SK-N-SH (cell line): Measurements from ENCODE around the gene ANO2. TPM values are rescaled to one million over a fixed set of nuclear protein-coding genes. Genes with fewer than 3 reads are reported as not detected.

Experiments used
- CTCF ChIA-PET: fragments of 300-600, 350-600 bp; formaldehyde crosslinking; extraction: SDS; loops from one replicate; lab custom pipeline; 2021; lab: Yijun Ruan, JAX
- POLR2A ChIA-PET: fragments of 350-600 bp; sonication (Branson Sonifier 250); formaldehyde crosslinking; extraction: SDS; loops from one replicate; lab custom pipeline; 2020; ENCODE audit warnings: antibody characterized with exemption, inconsistent platforms; lab: Yijun Ruan, JAX
- DNase-seq: peaks from one replicate; pipeline ENCODE4 v3.0.0; 2012
- H2AFZ ChIP-seq: fragments of 200-600 bp; sonication (generic); 2 replicates; pipeline ENCODE4 v1.8.1; 2016; ENCODE audit warnings: antibody characterized with exemption, mild to moderate bottlenecking, low read depth
- H3F3A ChIP-seq: fragments of 200-600 bp; sonication (generic); replicated peaks from 2 replicates; pipeline ENCODE3; 2016; ENCODE audit warnings: antibody characterized with exemption, mild to moderate bottlenecking; ENCODE audit not compliant: insufficient read depth
- H3K27ac ChIP-seq, 2 experiments: fragments of 200-500 bp in 1 of 2; fragments of 200-600 bp in 1 of 2; sonication (Bioruptor generic) in 1 of 2; sonication (generic), shearing (Covaris generic) in 1 of 2; 2 replicates each; pipeline versions ENCODE4 v1.5.1 to v1.6.1; 2014 to 2016; ENCODE audit warnings: low read depth in 2 of 2, inconsistent platforms in 1 of 2, low read length in 1 of 2, mild to moderate bottlenecking in 1 of 2, mixed read lengths in 1 of 2
- H3K27me3 ChIP-seq: fragments of 200-600 bp; sonication (generic), shearing (Covaris generic); 2 replicates; pipeline ENCODE4 v1.6.1; 2016; ENCODE audit warnings: mixed run types; ENCODE audit not compliant: insufficient read depth
- H3K36me3 ChIP-seq, 2 experiments: fragments of 200-500 bp in 1 of 2; fragments of 200-600 bp in 1 of 2; sonication (Bioruptor generic) in 1 of 2; sonication (generic) in 1 of 2; replicated peaks in 1 of 2; 2 replicates each; pipeline versions ENCODE3 to v1.5.1; 2014 to 2016; ENCODE audit warnings: low read length in 1 of 2, mild to moderate bottlenecking in 1 of 2; ENCODE audit not compliant: insufficient read depth in 2 of 2, control insufficient read depth in 1 of 2
- H3K4me1 ChIP-seq, 2 experiments: fragments of 200-500 bp in 1 of 2; fragments of 200-600 bp in 1 of 2; sonication (Bioruptor generic) in 1 of 2; sonication (generic), shearing (Covaris generic) in 1 of 2; 2 replicates each; pipeline versions ENCODE4 v1.5.1 to v1.6.1; 2014 to 2016; ENCODE audit warnings: low read depth in 1 of 2, low read length in 1 of 2, mixed run types in 1 of 2; ENCODE audit not compliant: insufficient read depth in 2 of 2, control insufficient read depth in 1 of 2
- H3K4me2 ChIP-seq: fragments of 200-600 bp; sonication (generic), shearing (Covaris generic); 2 replicates; pipeline ENCODE4 v1.6.1; 2017; ENCODE audit warnings: mixed run types
- H3K4me3 ChIP-seq, 2 experiments: fragments of 200-500 bp in 1 of 2; fragments of 200-600 bp in 1 of 2; sonication (Bioruptor generic) in 1 of 2; sonication (generic), shearing (Covaris generic) in 1 of 2; 2 replicates each; pipeline versions ENCODE4 v1.5.1 to v1.8.1; 2014 to 2016; ENCODE audit warnings: low read depth in 2 of 2, inconsistent platforms in 1 of 2, low read length in 1 of 2, mild to moderate bottlenecking in 1 of 2, mixed read lengths in 1 of 2, moderate library complexity in 1 of 2
- H3K79me2 ChIP-seq: fragments of 200-600 bp; sonication (generic); 2 replicates; pipeline ENCODE4 v1.8.1; 2017; ENCODE audit warnings: mild to moderate bottlenecking; ENCODE audit not compliant: insufficient read depth
- H3K9ac ChIP-seq: fragments of 200-600 bp; sonication (generic); 2 replicates; pipeline ENCODE4 v1.6.1; 2017; ENCODE audit warnings: mixed run types
- H3K9me2 ChIP-seq: fragments of 200-600 bp; sonication (generic); 2 replicates; pipeline ENCODE4 v1.6.1; 2017; ENCODE audit warnings: mixed run types
- H3K9me3 ChIP-seq: fragments of 200-600 bp; sonication (generic); 2 replicates; pipeline ENCODE4 v1.6.1; 2017; ENCODE audit warnings: mixed run types, mild to moderate bottlenecking, moderate library complexity
- H4K20me1 ChIP-seq: fragments of 200-600 bp; sonication (generic); 2 replicates; pipeline ENCODE4 v1.6.1; 2017; ENCODE audit warnings: mild to moderate bottlenecking, mixed run types; ENCODE audit not compliant: insufficient read depth
- CHD2 ChIP-seq: fragments of 150-350 bp; IDR thresholded peaks from 2 replicates; pipeline ENCODE4 v1.6.1; 2018; ENCODE audit warnings: low read length; ENCODE audit not compliant: partially characterized antibody
- CTCF ChIP-seq: fragments of 200-600 bp; sonication (generic); IDR thresholded peaks from 2 replicates; pipeline ENCODE4 v1.6.1; 2017; ENCODE audit warnings: antibody characterized with exemption, mild to moderate bottlenecking, moderate library complexity
- FOSL2 ChIP-seq: IDR thresholded peaks from 2 replicates; pipeline ENCODE4 v1.4.0; 2012; ENCODE audit warnings: low read depth, mild to moderate bottlenecking, moderate library complexity, borderline replicate concordance
- FOXM1 ChIP-seq: IDR thresholded peaks from 2 replicates; pipeline ENCODE4 v1.4.0; 2012; ENCODE audit warnings: low read depth, mild to moderate bottlenecking
- GABPA ChIP-seq: IDR thresholded peaks from 2 replicates; pipeline ENCODE4 v1.4.0; 2012; ENCODE audit warnings: low read depth, mild to moderate bottlenecking
- JUND ChIP-seq: IDR thresholded peaks from 2 replicates; pipeline ENCODE4 v1.4.0; 2012
- MAX ChIP-seq: IDR thresholded peaks from 2 replicates; pipeline ENCODE4 v1.4.0; 2012; ENCODE audit warnings: low read depth
- MXI1 ChIP-seq: IDR thresholded peaks from 2 replicates; pipeline ENCODE4 v1.6.1; 2012; ENCODE audit warnings: mild to moderate bottlenecking, low read depth, low read length, improper control_type of control experiment
- NRF1 ChIP-seq: IDR thresholded peaks from 2 replicates; pipeline ENCODE4 v1.6.1; 2012; ENCODE audit warnings: low read depth, mild to moderate bottlenecking, low read length
- PBX3 ChIP-seq: IDR thresholded peaks from 2 replicates; pipeline ENCODE4; 2012
- POLR2AphosphoS5 ChIP-seq: IDR thresholded peaks from 2 replicates; pipeline ENCODE4 v1.6.1; 2012; ENCODE audit warnings: low read depth, low read length
- RCOR1 ChIP-seq: fragments of 150-350 bp; IDR thresholded peaks from 2 replicates; pipeline ENCODE4 v1.6.1; 2017; ENCODE audit warnings: antibody characterized with exemption, low read length
- REST ChIP-seq: IDR thresholded peaks from 2 replicates; pipeline ENCODE4 v1.6.1; 2012; ENCODE audit warnings: mild to moderate bottlenecking, low read depth, low read length, moderate library complexity
- SIN3A ChIP-seq: IDR thresholded peaks from 2 replicates; pipeline ENCODE4 v1.6.1; 2012; ENCODE audit warnings: low read depth, mild to moderate bottlenecking, low read length, moderate library complexity, borderline replicate concordance
- SMC3 ChIP-seq: IDR thresholded peaks from 2 replicates; pipeline ENCODE4 v1.6.1; 2012; ENCODE audit warnings: low read depth, low read length, improper control_type of control experiment
- TCF12 ChIP-seq: IDR thresholded peaks from 2 replicates; pipeline ENCODE4 v1.4.0; 2012
- TEAD4 ChIP-seq: IDR thresholded peaks from 2 replicates; pipeline ENCODE4 v1.4.0; 2012; ENCODE audit warnings: mild to moderate bottlenecking, borderline replicate concordance; ENCODE audit not compliant: insufficient read depth
- USF1 ChIP-seq: IDR thresholded peaks from 2 replicates; pipeline ENCODE4 v1.4.0; 2012; ENCODE audit warnings: low read depth, borderline replicate concordance
- USF2 ChIP-seq: fragments of 150-350 bp; IDR thresholded peaks from 2 replicates; pipeline ENCODE4 v1.6.1; 2017; ENCODE audit warnings: antibody characterized with exemption, low read length, low read depth, borderline replicate concordance
- ZBTB33 ChIP-seq: IDR thresholded peaks from 2 replicates; pipeline ENCODE4 v1.4.0; 2012; ENCODE audit warnings: low read depth, borderline replicate concordance
- WGBS: methylation state at CpG from one replicate; pipeline ENCODE4 v1.1.6; 2017; ENCODE audit warnings: low lambda C conversion rate; 5-methylcytosine and 5-hydroxymethylcytosine counted together
- polyA plus RNA-seq, 3 experiments: library from polyadenylated mRNA; depleted of rRNA; stranded (reverse); fragments of >200 nt; gene quantifications; 2 replicates each; pipeline ENCODE4 v1.2.3, GENCODE V29; 2012

ANO2 gene
- polyA plus RNA-seq, 1 of the 3 experiments (the other 2 are of a cell fraction) = not detected

- peaks cover 43% of the 10 kb centered on the region; the same call in 1 of the 2 replicates for H3K27me3 ChIP-seq
- ChIA-PET POLR2A (no interaction called here), CTCF (interaction anchor here (2.0 to 2.3 kb wide), 2 partner anchors 10 to 11 kb away, joined by 6 to 14 read pairs; no protein-coding TSS in a partner anchor)
- no peaks in the 10 kb centered on the region for H3K9me2 ChIP-seq
- no peaks in the 10 kb centered on the region for H3K4me1 ChIP-seq
- H3K27ac ChIP-seq = no peak overlapping the region
- 7% methylated on average over 6 of the region's 6 CpGs for WGBS
- H3K9me3 ChIP-seq = no peaks in the 10 kb centered on the region
- no peak overlapping the region for H3K9ac ChIP-seq
- DNase-seq = no peak
- H3K4me3 ChIP-seq = no peak overlapping the region
- H4K20me1 ChIP-seq = no peaks in the 10 kb centered on the region
- H3K4me2 ChIP-seq = no peak overlapping the region
- no peaks in the 10 kb centered on the region for H3K36me3 ChIP-seq
- TF ChIP-seq REST (no peak), FOXM1 (no peak), MAX (no peak), GABPA (no peak), USF1 (no peak), NRF1 (no peak), SIN3A (no peak), RCOR1 (no peak), ZBTB33 (no peak), CTCF (no peak), PBX3 (no peak), CHD2 (no peak), TCF12 (no peak), POLR2AphosphoS5 (no peak), TEAD4 (no peak), MXI1 (no peak), JUND (no peak), SMC3 (no peak), USF2 (no peak), FOSL2 (no peak)
- H3F3A ChIP-seq = no peaks in the 10 kb centered on the region
- H2AFZ ChIP-seq = no peak overlapping the region
- H3K79me2 ChIP-seq = no peaks in the 10 kb centered on the region
Measured at GRCh38 chr12:5976711-5977110, 31.7 kb upstream of the ANO2 start.
